Activated naive CD4-positive, alpha-beta T cell treated with anti-CD3 and anti-CD28 coated beads, Interleukin-2, amount 10 ng/mL, durations not matched to agents 7 days and 5 days (primary cell): ENCODE data around the gene SIRPD.
"Not testable (repeated sequence)": the region's sequence is repeated elsewhere in the genome, so short reads cannot be mapped to it uniquely, and the experiment has no call there.

ENCODE experiments used
- CTCF ChIA-PET: fragments of 350-600 bp; sonication (Branson Sonifier 250); formaldehyde crosslinking; loops from one replicate; lab custom pipeline; 2021; ENCODE audit warnings: antibody characterized with exemption; lab: Charles Lee
- DNase-seq: peaks from one replicate; pipeline ENCODE4 v3.0.0-alpha.2; 2020
- H3K27ac Mint-ChIP-seq: one replicate; pipeline ENCODE4 v1.8.0; 2021; ENCODE audit warnings: mild to moderate bottlenecking, moderate library complexity, mixed read lengths
- H3K27me3 Mint-ChIP-seq: one replicate; pipeline ENCODE4 v1.8.0; 2021; ENCODE audit warnings: mild to moderate bottlenecking, mixed read lengths
- H3K36me3 Mint-ChIP-seq: one replicate; pipeline ENCODE4 v1.8.0; 2021; ENCODE audit warnings: mixed read lengths
- H3K4me1 Mint-ChIP-seq: one replicate; pipeline ENCODE4 v1.8.0; 2021; ENCODE audit warnings: mixed read lengths
- H3K4me3 Mint-ChIP-seq: one replicate; pipeline ENCODE4 v1.8.0; 2021; ENCODE audit warnings: mild to moderate bottlenecking, moderate library complexity, mixed read lengths
- H3K9me3 Mint-ChIP-seq: one replicate; pipeline ENCODE4 v1.8.0; 2021; ENCODE audit warnings: mixed read lengths

SIRPD gene

GRCh38 chr20:1557605-1558004 lies at the start of gene SIRPD:
Gene SIRPD, minus strand, starts transcription at chr20:1557705. Its CDS starts 52 bp downstream, at chr20:1557653.
- Mint-ChIP-seq H3K9me3 (peaks cover 15% of the 10 kb centered on the region), H3K27ac (no peak within 1 kb of the TSS), H3K27me3 (no peaks in the 10 kb centered on the region), H3K36me3 (peaks cover under 1% of the 10 kb centered on the region), H3K4me1 (peaks cover 3% of the 10 kb centered on the region), H3K4me3 (no peak within 1 kb of the TSS)
- CTCF ChIA-PET: interaction anchor here (0.6 to 1.8 kb wide), 4 partner anchors 8 to 219 kb away, joined by 3 to 6 read pairs (median 3); no protein-coding TSS in a partner anchor
- no peak for DNase-seq

DNA sequence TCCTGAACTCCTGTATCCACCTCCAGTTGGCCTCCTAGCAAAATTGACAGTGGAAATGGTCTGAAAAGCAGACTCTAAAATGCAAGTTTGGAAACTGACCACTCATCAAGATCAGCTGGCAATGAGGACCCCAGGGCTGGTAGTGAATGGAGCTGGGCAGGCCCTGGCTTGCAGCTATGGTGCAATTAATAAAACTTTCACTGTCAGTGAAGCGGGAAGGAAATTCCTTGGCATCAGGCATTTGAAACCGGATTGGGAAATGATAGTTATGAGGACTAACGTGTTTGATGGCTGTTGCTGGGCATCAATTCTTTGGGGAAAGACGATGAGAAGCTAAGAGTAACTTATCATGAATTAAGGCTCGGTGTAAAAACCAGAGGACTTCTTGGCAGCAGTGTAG lies 43.2 kb upstream of the SIRPD start:
- H3K4me1 Mint-ChIP-seq: no peaks in the 10 kb centered on the region
- no peaks in the 10 kb centered on the region for H3K9me3 Mint-ChIP-seq
- peaks cover 18% of the 10 kb centered on the region for H3K36me3 Mint-ChIP-seq
- no peak overlapping the region for H3K4me3 Mint-ChIP-seq
- H3K27me3 Mint-ChIP-seq: no peaks in the 10 kb centered on the region
- H3K27ac Mint-ChIP-seq: no peak overlapping the region
- CTCF ChIA-PET: no interaction called here
- no peak for DNase-seq

GRCh38 chr20:1595333-1595732 lies 37.8 kb upstream of the SIRPD start:
- H3K27ac Mint-ChIP-seq: no peak overlapping the region

DNA sequence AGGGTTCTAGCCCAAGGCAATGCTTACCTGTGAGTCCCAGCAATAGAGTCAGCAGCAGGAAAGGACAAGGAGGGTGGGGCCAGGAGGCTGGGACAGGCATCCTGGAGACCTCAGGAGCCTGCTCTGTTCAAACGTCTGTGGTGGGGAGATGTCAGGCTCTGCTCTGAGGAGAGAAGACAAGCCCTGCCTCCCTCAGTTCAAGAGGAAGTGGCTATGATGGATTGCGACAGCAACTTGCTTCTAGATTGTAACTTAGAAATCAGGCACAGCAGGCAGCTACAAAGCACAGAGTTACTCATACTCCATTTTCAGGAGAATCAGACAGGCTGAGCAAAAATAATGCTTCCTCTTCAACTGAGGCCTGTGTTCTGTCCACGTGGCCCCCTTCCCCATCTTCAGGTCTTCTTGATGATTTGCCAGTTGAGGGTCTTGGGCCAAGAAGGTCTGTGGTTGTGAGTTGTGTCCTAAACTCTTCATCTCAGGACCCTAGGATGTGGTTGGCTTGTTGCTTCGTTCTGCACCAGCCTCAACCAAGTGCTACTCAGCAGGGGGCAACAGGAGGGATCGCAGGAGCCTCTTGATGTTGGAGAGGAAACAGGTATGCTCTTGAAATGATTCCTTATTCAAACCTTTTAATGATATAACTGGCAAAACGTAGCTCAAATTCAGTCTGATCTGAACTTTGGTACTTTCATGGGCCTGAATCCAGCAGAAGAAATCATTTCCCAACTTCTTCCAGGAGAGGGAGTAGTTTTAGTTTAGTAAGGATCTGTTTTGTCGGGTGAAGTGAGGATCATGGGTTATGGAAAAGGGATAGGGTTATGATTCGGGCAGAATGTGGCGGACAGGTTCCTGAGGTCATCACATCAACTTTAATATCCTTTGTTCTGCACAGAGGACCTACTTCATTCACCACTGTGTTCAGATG lies 31.3 kb upstream of the SIRPD start:
- peaks cover 5% of the 10 kb centered on the region for H3K36me3 Mint-ChIP-seq
- CTCF ChIA-PET: interaction anchor here (1.4 to 2.4 kb wide), 2 partner anchors 88 to 146 kb away, joined by 3 to 16 read pairs; no protein-coding TSS in a partner anchor
- peak; percentile 53 for DNase-seq
- H3K27me3 Mint-ChIP-seq: no peaks in the 10 kb centered on the region
- no peak overlapping the region for H3K4me3 Mint-ChIP-seq
- H3K9me3 Mint-ChIP-seq: peaks cover 4% of the 10 kb centered on the region
- peaks cover 25% of the 10 kb centered on the region for H3K4me1 Mint-ChIP-seq
- H3K27ac Mint-ChIP-seq: peak overlapping the region; percentile 86

More at GRCh38 chr20:1595333-1595732, 37.8 kb upstream of the SIRPD start:
- peaks cover 16% of the 10 kb centered on the region for H3K36me3 Mint-ChIP-seq
- CTCF ChIA-PET: no interaction called here
- DNase-seq: no peak
- H3K27me3 Mint-ChIP-seq: no peaks in the 10 kb centered on the region
- peaks cover 2% of the 10 kb centered on the region for H3K9me3 Mint-ChIP-seq
- H3K4me3 Mint-ChIP-seq: no peak overlapping the region
- no peaks in the 10 kb centered on the region for H3K4me1 Mint-ChIP-seq

GRCh38 chr20:1587781-1588532 lies 30.5 kb upstream of the SIRPD start:
- no peaks in the 10 kb centered on the region for H3K27me3 Mint-ChIP-seq
- H3K4me1 Mint-ChIP-seq: peaks cover 25% of the 10 kb centered on the region
- peaks cover 5% of the 10 kb centered on the region for H3K36me3 Mint-ChIP-seq
- peaks cover 4% of the 10 kb centered on the region for H3K9me3 Mint-ChIP-seq
- H3K4me3 Mint-ChIP-seq: no peak overlapping the region
- DNase-seq: no peak
- CTCF ChIA-PET: interaction anchor here (1.4 to 2.4 kb wide), 2 partner anchors 89 to 147 kb away, joined by 3 to 16 read pairs; no protein-coding TSS in a partner anchor
- peak overlapping the region; percentile 86 for H3K27ac Mint-ChIP-seq

- Mint-ChIP-seq H3K36me3 (no peaks in the 10 kb centered on the region), H3K4me1 (no peaks in the 10 kb centered on the region), H3K27me3 (no peaks in the 10 kb centered on the region), H3K27ac (no peak overlapping the region), H3K4me3 (no peak overlapping the region), H3K9me3 (no peaks in the 10 kb centered on the region)
- no peak for DNase-seq
- CTCF ChIA-PET: interaction anchor here (1.1 kb wide), 1 partner anchor 155 kb away, joined by 4 read pairs; no protein-coding TSS in a partner anchor
These were observed 22.0 kb upstream of the SIRPD start for GRCh38 chr20:1579488-1579887.

DNA sequence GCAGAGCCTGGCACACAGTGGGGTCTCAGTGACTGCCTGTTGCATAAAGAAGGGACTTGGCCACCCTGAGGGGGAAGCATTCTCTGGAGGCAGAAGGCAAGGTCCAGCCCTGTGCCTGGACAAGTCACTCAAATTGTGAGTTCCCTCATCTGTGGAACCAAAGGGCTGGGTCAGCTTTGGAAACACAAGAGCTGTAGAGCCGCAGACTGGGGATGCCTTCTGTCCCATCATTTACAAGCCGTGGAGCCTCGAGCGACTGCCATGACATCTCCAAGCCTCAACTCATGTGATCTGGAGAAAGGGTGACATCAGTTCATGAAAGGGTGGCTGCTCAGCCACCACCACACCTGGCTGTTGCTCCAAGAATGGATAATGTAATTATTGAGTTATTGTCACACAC lies 20.4 kb upstream of the SIRPD start:
- Mint-ChIP-seq H3K27ac (no peak overlapping the region), H3K36me3 (no peaks in the 10 kb centered on the region), H3K4me3 (no peak overlapping the region), H3K4me1 (no peaks in the 10 kb centered on the region), H3K27me3 (no peaks in the 10 kb centered on the region), H3K9me3 (no peaks in the 10 kb centered on the region)
- no peak for DNase-seq
- CTCF ChIA-PET: no interaction called here

GRCh38 chr20:1577313-1577712 lies 19.8 kb upstream of the SIRPD start:
- H3K27ac Mint-ChIP-seq, H3K4me1 Mint-ChIP-seq, H3K27me3 Mint-ChIP-seq, H3K36me3 Mint-ChIP-seq, H3K9me3 Mint-ChIP-seq, CTCF ChIA-PET, H3K4me3 Mint-ChIP-seq, DNase-seq: not testable (repeated sequence)

- no peaks in the 10 kb centered on the region for H3K27me3 Mint-ChIP-seq
- CTCF ChIA-PET: no interaction called here
- H3K9me3 Mint-ChIP-seq: no peaks in the 10 kb centered on the region
- H3K4me3 Mint-ChIP-seq: no peak overlapping the region
- peak overlapping the region; percentile 7 for H3K27ac Mint-ChIP-seq
- DNase-seq: no peak
- no peaks in the 10 kb centered on the region for H3K4me1 Mint-ChIP-seq
- H3K36me3 Mint-ChIP-seq: no peaks in the 10 kb centered on the region
These were observed 19.1 kb upstream of the SIRPD start for GRCh38 chr20:1576641-1577040.

DNA sequence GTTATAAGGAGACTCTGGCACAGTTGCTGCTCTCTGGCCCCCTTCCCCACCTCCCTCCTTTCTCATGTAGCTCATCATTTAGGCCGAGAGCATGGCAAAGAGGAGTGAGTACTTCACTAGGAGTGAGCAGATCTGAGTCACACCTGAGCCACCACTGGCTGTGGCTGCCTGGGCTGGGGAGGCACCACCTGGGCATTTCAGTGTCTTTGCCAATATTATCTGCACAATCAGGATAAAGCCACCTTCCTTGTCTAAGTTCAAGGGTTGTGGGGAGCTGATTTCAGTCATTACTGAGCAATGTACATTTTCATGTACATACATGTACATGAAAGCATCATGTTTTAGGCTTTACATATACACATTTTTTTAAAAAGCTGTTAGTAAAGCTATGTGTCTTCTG lies 18.5 kb upstream of the SIRPD start:
- H3K27me3 Mint-ChIP-seq, H3K36me3 Mint-ChIP-seq, DNase-seq, H3K27ac Mint-ChIP-seq, H3K4me3 Mint-ChIP-seq, H3K4me1 Mint-ChIP-seq, H3K9me3 Mint-ChIP-seq, CTCF ChIA-PET: not testable (repeated sequence)

GRCh38 chr20:1571583-1571982 lies 14.1 kb upstream of the SIRPD start:
- not testable (repeated sequence) for DNase-seq, H3K27me3 Mint-ChIP-seq, H3K9me3 Mint-ChIP-seq, H3K4me1 Mint-ChIP-seq, H3K36me3 Mint-ChIP-seq, H3K4me3 Mint-ChIP-seq, H3K27ac Mint-ChIP-seq
- CTCF ChIA-PET: interaction anchor here (1.2 kb wide), 1 partner anchor 204 kb away, joined by 3 read pairs; no protein-coding TSS in a partner anchor

DNA sequence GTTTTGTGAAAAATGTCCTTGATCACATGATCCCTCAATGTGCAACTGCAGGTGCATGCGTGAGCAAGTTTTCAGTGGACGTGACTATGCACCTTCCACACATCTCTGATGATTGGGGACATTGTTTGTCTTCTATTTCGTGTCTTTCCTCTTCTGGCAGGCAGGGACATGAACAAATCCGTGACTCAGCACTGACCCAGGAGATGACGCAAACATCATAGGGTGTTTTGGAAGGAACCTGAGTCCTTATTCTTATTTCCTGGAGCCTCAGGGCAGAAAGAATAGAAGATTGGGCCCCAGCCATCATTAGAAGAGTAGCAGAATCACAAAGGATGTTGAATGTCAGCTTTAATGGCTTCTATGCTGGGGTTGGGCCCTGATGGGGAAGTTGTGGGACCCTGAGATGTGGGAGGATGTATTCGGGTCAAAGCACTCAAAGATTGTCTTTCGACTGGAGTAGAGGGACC lies 11.9 kb upstream of the SIRPD start:
- H3K4me3 Mint-ChIP-seq: no peak overlapping the region
- no peaks in the 10 kb centered on the region for H3K4me1 Mint-ChIP-seq
- CTCF ChIA-PET: no interaction called here
- no peaks in the 10 kb centered on the region for H3K27me3 Mint-ChIP-seq
- no peak overlapping the region for H3K27ac Mint-ChIP-seq
- H3K9me3 Mint-ChIP-seq: peaks cover 8% of the 10 kb centered on the region
- DNase-seq: no peak
- H3K36me3 Mint-ChIP-seq: peaks cover under 1% of the 10 kb centered on the region

DNA sequence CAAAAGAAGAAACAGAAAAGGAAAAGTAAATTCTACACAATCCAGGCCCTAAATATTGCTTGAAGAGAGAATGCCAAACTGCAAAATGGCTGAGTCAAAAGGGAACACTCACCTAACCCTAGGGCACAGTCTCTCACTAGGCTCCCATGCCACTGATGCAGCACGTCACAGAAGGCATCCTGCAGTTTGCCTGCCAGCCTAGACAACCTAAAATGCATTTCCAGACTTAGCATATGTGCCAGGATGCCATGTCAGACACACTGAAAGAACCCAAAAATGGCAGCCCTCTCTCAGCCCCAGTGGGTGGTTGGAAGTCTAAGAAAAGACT lies 10.6 kb upstream of the SIRPD start:
- no peak overlapping the region for H3K27ac Mint-ChIP-seq

More for the DNA sequence above, 10.6 kb upstream of the SIRPD start:
- no peak for DNase-seq
- Mint-ChIP-seq H3K9me3 (peaks cover 13% of the 10 kb centered on the region), H3K4me3 (no peak overlapping the region), H3K27me3 (no peaks in the 10 kb centered on the region), H3K36me3 (peaks cover 2% of the 10 kb centered on the region), H3K4me1 (no peaks in the 10 kb centered on the region)
- CTCF ChIA-PET: interaction anchor here (0.5 kb wide), 1 partner anchor 209 kb away, joined by 3 read pairs; no protein-coding TSS in a partner anchor
